Nephron progenitor cell (in vitro differentiated cells): ENCODE measurements around the gene GBX2.

Source experiments
- DNase-seq: peaks from one replicate; pipeline ENCODE4 v3.0.0; 2021
- H3K27ac Mint-ChIP-seq: 2 replicates; pipeline ENCODE4 v1.8.0; 2021; ENCODE audit warnings: mild to moderate bottlenecking, moderate library complexity, mixed read lengths
- H3K27me3 Mint-ChIP-seq: 2 replicates; pipeline ENCODE4 v1.8.0; 2021; ENCODE audit warnings: mild to moderate bottlenecking, low read depth, mixed read lengths; ENCODE audit not compliant: poor library complexity
- H3K36me3 Mint-ChIP-seq: 2 replicates; pipeline ENCODE4 v1.8.0; 2021; ENCODE audit warnings: low read depth, mixed read lengths
- H3K4me1 Mint-ChIP-seq: 2 replicates; pipeline ENCODE4 v1.8.0; 2021; ENCODE audit warnings: mixed read lengths
- H3K4me3 Mint-ChIP-seq: 2 replicates; pipeline ENCODE4 v1.8.0; 2021; ENCODE audit warnings: mild to moderate bottlenecking, moderate library complexity, mixed read lengths
- H3K9me3 Mint-ChIP-seq: 2 replicates; pipeline ENCODE4 v1.8.0; 2021; ENCODE audit warnings: mild to moderate bottlenecking, moderate library complexity, mixed read lengths
- CTCF ChIP-seq: fragments of 200-600 bp; sonication (generic); IDR thresholded peaks from 2 replicates; pipeline ENCODE4 v1.5.0; 2021; ENCODE audit warnings: antibody characterized with exemption

GBX2 gene

DNA sequence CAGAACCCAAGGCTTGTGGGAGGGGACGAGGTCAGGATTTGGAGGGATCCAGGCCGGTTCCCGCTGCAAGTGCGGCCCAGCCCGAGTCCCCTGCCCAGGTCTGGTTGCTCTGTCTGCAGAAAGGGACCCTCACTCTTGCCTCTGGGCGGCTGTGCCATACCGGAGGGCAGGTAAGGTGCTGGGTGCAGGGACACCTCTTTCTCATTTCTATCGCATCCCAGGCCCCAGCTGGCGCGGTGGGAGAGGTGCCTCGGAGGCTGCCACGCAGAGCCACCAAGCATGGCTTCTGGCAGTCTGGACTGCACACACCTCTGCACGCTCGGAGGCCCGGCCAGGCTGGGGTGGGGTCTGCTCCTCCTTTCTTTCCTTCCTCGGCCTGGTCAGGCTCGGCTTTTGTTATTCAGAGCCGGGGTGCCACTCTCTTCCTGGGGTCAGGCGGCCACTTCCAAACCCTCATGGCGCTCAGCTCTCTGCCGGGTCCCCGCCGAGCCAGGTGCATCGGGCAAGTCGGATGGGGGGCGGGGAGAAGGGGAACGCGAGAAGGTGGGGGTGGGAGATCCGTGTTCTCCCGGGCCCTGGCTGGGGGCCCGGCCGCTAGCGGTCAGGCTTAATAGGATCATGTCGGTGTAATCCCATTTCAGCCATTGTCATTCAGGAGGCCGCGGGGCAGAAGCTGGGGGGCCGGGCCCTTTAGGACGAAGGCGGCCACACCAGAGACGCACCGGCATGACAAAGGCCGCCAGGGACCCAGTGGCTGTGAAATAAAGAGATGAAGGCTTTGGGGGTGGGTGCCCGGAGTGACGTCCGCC, 9.0 kb downstream of the GBX2 start:
- Mint-ChIP-seq H3K27me3 (peaks cover 69% of the 10 kb centered on the region), H3K4me3 (no peak overlapping the region)
- no peak for DNase-seq

GRCh38 chr2:236157815-236158498, 10.2 kb downstream of the GBX2 start:
- Mint-ChIP-seq H3K9me3 (peaks cover 15% of the 10 kb centered on the region), H3K36me3 (peaks cover 8% of the 10 kb centered on the region), H3K27me3 (peaks cover 75% of the 10 kb centered on the region), H3K4me1 (peaks cover 44% of the 10 kb centered on the region), H3K27ac (no peak overlapping the region), H3K4me3 (no peak overlapping the region)
- TF ChIP-seq CTCF, result no peak
- DNase-seq, result no peak

More for the DNA sequence above, 9.0 kb downstream of the GBX2 start:
- Mint-ChIP-seq H3K9me3 (peaks cover 5% of the 10 kb centered on the region), H3K4me1 (peaks cover 45% of the 10 kb centered on the region), H3K27ac (no peak overlapping the region), H3K36me3 (no peaks in the 10 kb centered on the region)
- TF ChIP-seq CTCF, result no peak

DNA sequence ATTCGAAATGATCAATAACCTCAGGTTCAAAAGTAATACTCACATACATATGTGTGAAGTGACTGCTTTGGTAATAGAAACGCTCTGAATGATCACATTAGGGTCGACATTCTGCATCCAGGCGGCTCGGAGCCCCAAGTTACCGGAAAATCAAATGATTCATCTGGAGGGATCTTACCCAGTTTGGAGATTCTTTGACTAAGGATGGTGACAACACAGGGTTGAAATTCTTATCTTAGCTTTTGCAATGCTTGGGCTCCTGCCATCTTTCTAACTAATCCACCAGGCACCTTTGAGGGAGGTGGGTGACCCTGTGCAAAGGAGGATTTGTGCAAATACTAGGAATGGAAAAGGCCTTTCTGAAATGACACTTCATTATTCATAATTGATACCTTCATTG, 10.8 kb downstream of the GBX2 start:
- H3K4me3 Mint-ChIP-seq, result no peak overlapping the region
- peaks cover 13% of the 10 kb centered on the region for H3K36me3 Mint-ChIP-seq
- no peak for DNase-seq
- TF ChIP-seq CTCF, result no peak
- H3K4me1 Mint-ChIP-seq, result peaks cover 38% of the 10 kb centered on the region
- peaks cover 72% of the 10 kb centered on the region for H3K27me3 Mint-ChIP-seq
- no peak overlapping the region for H3K27ac Mint-ChIP-seq
- peaks cover 21% of the 10 kb centered on the region for H3K9me3 Mint-ChIP-seq

DNA sequence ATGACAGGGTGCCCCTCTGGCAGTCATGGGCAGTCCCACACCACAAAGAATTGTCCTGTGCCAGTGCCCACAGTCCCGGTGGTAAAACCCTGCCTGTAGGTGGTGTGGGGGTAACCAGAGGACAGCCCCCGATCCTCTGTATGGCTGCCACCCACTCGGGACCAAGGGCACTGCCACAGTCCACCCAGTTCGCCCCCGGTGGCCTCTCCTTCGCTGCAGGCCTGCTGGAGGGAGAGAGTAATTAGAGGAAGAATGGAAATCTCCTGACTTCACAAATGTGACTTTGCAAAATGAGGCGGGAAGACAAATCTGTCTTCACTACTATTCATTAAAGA, 11.4 kb downstream of the GBX2 start:
- peaks cover 26% of the 10 kb centered on the region for H3K9me3 Mint-ChIP-seq
- peaks cover 13% of the 10 kb centered on the region for H3K36me3 Mint-ChIP-seq
- DNase-seq, result no peak
- no peak for TF ChIP-seq CTCF
- no peak overlapping the region for H3K4me3 Mint-ChIP-seq
- peaks cover 33% of the 10 kb centered on the region for H3K4me1 Mint-ChIP-seq
- H3K27me3 Mint-ChIP-seq, result peaks cover 68% of the 10 kb centered on the region
- H3K27ac Mint-ChIP-seq, result no peak overlapping the region

GRCh38 chr2:236156095-236156859, 11.9 kb downstream of the GBX2 start:
- H3K27ac Mint-ChIP-seq, result no peak overlapping the region
- TF ChIP-seq CTCF, result no peak
- no peak for DNase-seq
- no peak overlapping the region for H3K4me3 Mint-ChIP-seq
- H3K4me1 Mint-ChIP-seq, result peaks cover 28% of the 10 kb centered on the region
- H3K9me3 Mint-ChIP-seq, result peaks cover 32% of the 10 kb centered on the region
- peaks cover 63% of the 10 kb centered on the region for H3K27me3 Mint-ChIP-seq
- peaks cover 13% of the 10 kb centered on the region for H3K36me3 Mint-ChIP-seq
